ENCODE results near the gene PAX2.

DNA sequence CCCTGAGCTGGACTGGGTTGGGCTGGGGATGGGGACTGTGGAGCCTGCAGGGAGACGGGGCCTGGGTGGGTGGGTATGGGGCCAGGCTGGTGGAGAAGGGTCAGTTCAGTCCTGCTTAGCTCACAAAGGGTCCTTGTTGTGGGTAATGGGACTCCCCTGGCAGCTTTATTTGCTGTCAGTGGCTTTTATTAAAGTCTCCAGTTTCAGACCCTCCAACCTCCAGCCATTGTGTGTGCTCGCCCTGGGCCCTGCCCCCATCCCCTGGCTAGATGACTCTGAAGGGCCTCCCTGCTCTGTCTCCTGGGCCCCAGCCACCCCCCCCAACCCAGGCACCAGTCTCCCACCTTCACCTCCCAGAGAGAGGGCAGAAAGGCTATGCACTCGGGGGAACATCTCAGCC is 123.0 kb downstream of the PAX2 start:
- no peak for TF ChIP-seq EZH2 (IDR thresholded peaks at IDR 0.05; ENCODE audit: insufficient read depth, low read length)
- TF ChIP-seq, protein P1, sequence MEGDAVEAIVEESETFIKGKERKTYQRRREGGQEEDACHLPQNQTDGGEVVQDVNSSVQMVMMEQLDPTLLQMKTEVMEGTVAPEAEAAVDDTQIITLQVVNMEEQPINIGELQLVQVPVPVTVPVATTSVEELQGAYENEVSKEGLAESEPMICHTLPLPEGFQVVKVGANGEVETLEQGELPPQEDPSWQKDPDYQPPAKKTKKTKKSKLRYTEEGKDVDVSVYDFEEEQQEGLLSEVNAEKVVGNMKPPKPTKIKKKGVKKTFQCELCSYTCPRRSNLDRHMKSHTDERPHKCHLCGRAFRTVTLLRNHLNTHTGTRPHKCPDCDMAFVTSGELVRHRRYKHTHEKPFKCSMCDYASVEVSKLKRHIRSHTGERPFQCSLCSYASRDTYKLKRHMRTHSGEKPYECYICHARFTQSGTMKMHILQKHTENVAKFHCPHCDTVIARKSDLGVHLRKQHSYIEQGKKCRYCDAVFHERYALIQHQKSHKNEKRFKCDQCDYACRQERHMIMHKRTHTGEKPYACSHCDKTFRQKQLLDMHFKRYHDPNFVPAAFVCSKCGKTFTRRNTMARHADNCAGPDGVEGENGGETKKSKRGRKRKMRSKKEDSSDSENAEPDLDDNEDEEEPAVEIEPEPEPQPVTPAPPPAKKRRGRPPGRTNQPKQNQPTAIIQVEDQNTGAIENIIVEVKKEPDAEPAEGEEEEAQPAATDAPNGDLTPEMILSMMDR (IDR thresholded peaks at IDR 0.05; ENCODE audit: insufficient read depth, low read depth, low read length) = no peak

Data from astrocyte (in vitro differentiated cells and primary cell).